GM12878 (cell line): Measurements from ENCODE around the gene EPHA4. TPM values are rescaled to one million over a fixed set of nuclear protein-coding genes. Genes with fewer than 3 reads are reported as not detected.

ENCODE experiments used
- ATAC-seq: fragments of 200-7000 bp; cut with Tn5 transposase; 3 replicates; pipeline ENCODE4 v1.9.1; 2020; ENCODE audit warnings: mild to moderate bottlenecking, moderate library complexity
- BruUV-seq: library from RNA; stranded (reverse); fragments of 400-500 nt; replicated peaks from 2 replicates; lab custom pipeline; 2021; lab: Mats Ljungman, UMichigan
- CTCF ChIA-PET: fragments of 300-600 bp; sonication (Branson Sonifier 250); formaldehyde crosslinking; extraction: SDS; loops from one replicate; lab custom pipeline; 2021; ENCODE audit warnings: inconsistent platforms; lab: Yijun Ruan, JAX
- POLR2A ChIA-PET: fragments of 350-600 bp; formaldehyde crosslinking; extraction: SDS; loops from one replicate; lab custom pipeline; 2021; ENCODE audit warnings: inconsistent platforms; lab: Charles Lee
- RAD21 ChIA-PET: fragments of 300-600 bp; sonication (Branson Sonifier 250); formaldehyde crosslinking; loops from one replicate; lab custom pipeline; 2023; ENCODE audit warnings: antibody characterized with exemption; ENCODE audit not compliant: unreplicated experiment; lab: Charles Lee
- SMC1A ChIA-PET: fragments of 300-600 bp; sonication (Branson Sonifier 250); formaldehyde crosslinking; loops from one replicate; lab custom pipeline; 2023; ENCODE audit not compliant: unreplicated experiment, uncharacterized antibody; lab: Charles Lee
- DNase-seq: peaks from one replicate; pipeline ENCODE4 v3.0.0-alpha.2; 2011; ENCODE audit warnings: low read depth, low spot score
- FAIRE-seq: peaks from 3 replicates; lab custom pipeline; 2011; peaks lifted over from hg19 to GRCh38; lab: Jason Lieb, UNC
- H2AFZ ChIP-seq: 2 replicates; pipeline ENCODE4 v1.6.0; 2011; ENCODE audit warnings: low read depth, low read length, control low read depth; ENCODE audit not compliant: control insufficient read depth
- H3K27ac ChIP-seq: 2 replicates; pipeline ENCODE4 v1.5.1; 2011; ENCODE audit warnings: control low read depth; ENCODE audit not compliant: control insufficient read depth, insufficient read depth
- H3K27me3 ChIP-seq, 2 experiments: replicated peaks in 1 of 2; 2 replicates each; pipeline versions ENCODE4 v1.6.0 to v1.6.1; 2011; ENCODE audit warnings: low read length in 1 of 2; ENCODE audit not compliant: control insufficient read depth in 2 of 2, insufficient read depth in 2 of 2
- H3K36me3 ChIP-seq, 2 experiments: 2 replicates each; pipeline ENCODE4 v1.5.1; 2011; ENCODE audit warnings: low read length in 1 of 2; ENCODE audit not compliant: control insufficient read depth in 2 of 2, insufficient read depth in 2 of 2
- H3K4me1 ChIP-seq: 2 replicates; pipeline ENCODE4 v1.6.1; 2011; ENCODE audit warnings: mild to moderate bottlenecking, low read length, moderate library complexity, mixed read lengths; ENCODE audit not compliant: control insufficient read depth, insufficient read depth
- H3K4me2 ChIP-seq: 2 replicates; pipeline ENCODE4 v1.6.0; 2011; ENCODE audit warnings: control low read depth; ENCODE audit not compliant: control insufficient read depth, insufficient read depth
- H3K4me3 ChIP-seq: fragments of 200-600 bp; sonication (generic); 2 replicates; pipeline ENCODE4 v1.5.1; 2016
- H3K79me2 ChIP-seq: 2 replicates; pipeline ENCODE4 v1.6.0; 2011; ENCODE audit warnings: low read length; ENCODE audit not compliant: control insufficient read depth, insufficient read depth
- H3K9ac ChIP-seq: 2 replicates; pipeline ENCODE4 v1.8.0; 2011; ENCODE audit warnings: low read length, control low read depth, mixed read lengths; ENCODE audit not compliant: control insufficient read depth, insufficient read depth
- H3K9me3 ChIP-seq: replicated peaks from 3 replicates; pipeline ENCODE4 v1.5.1; 2011; ENCODE audit warnings: mild to moderate bottlenecking, low read length; ENCODE audit not compliant: control insufficient read depth, insufficient read depth
- H4K20me1 ChIP-seq: 2 replicates; pipeline ENCODE4 v1.6.0; 2011; ENCODE audit not compliant: control insufficient read depth, insufficient read depth
- CREM ChIP-seq: IDR thresholded peaks from 2 replicates; pipeline ENCODE4 v1.6.1; 2014; ENCODE audit warnings: antibody characterized with exemption, low read depth
- DPF2 ChIP-seq: fragments of 450-650 bp; IDR thresholded peaks from 2 replicates; pipeline ENCODE4 v1.6.1; 2017; ENCODE audit warnings: mild to moderate bottlenecking
- HDAC6 ChIP-seq: fragments of 200-600 bp; sonication (generic); IDR thresholded peaks from one replicate; pipeline ENCODE4 v1.8.0; 2017; ENCODE audit warnings: antibody characterized with exemption; ENCODE audit not compliant: unreplicated experiment
- IKZF1 ChIP-seq: fragments of 450-650 bp; conservative IDR thresholded peaks from 2 replicates; pipeline ENCODE4 v1.6.1; 2017; ENCODE audit warnings: antibody characterized with exemption, mild to moderate bottlenecking
- KAT2A ChIP-seq: conservative IDR thresholded peaks from 2 replicates; pipeline ENCODE4 v1.6.1; 2011; ENCODE audit warnings: low read depth, low read length; ENCODE audit not compliant: control insufficient read depth
- MXI1 ChIP-seq: fragments of 150-350 bp; IDR thresholded peaks from 2 replicates; pipeline ENCODE4 v1.6.1; 2011; ENCODE audit warnings: low read depth, mild to moderate bottlenecking, inconsistent platforms, low read length, improper control_type of control experiment
- MYC ChIP-seq: IDR thresholded peaks from 2 replicates; pipeline ENCODE4 v1.6.1; 2011; ENCODE audit warnings: mild to moderate bottlenecking, low read length, moderate library complexity, inconsistent platforms; ENCODE audit not compliant: insufficient read depth, insufficient replicate concordance, insufficient read length, severe bottlenecking
- NR2C1 ChIP-seq: fragments of 450-650 bp; IDR thresholded peaks from 2 replicates; pipeline ENCODE4 v1.6.1; 2017; ENCODE audit warnings: antibody characterized with exemption, mild to moderate bottlenecking, moderate library complexity
- SIN3A ChIP-seq: IDR thresholded peaks from 2 replicates; pipeline ENCODE4 v1.6.1; 2012; ENCODE audit warnings: low read depth, low read length, improper control_type of control experiment
- ZNF274 ChIP-seq: IDR thresholded peaks from one replicate; pipeline ENCODE4 v1.8.0; 2011; ENCODE audit not compliant: insufficient read length, insufficient read depth
- WGBS: methylation state at CpG from one replicate; pipeline ENCODE4 v1.1.6; 2016; ENCODE audit warnings: low lambda C conversion rate; ENCODE audit not compliant: insufficient replicate concordance, insufficient coverage; ENCODE audit errors: missing lambda C conversion rate; 5-methylcytosine and 5-hydroxymethylcytosine counted together
- in situ Hi-C: fragments of 300-500 bp; cut with MboI; formaldehyde crosslinking; loops from 9 replicates; pipeline ENCODE4 v1.14.3; 2018; ENCODE audit warnings: mixed read lengths
- intact Hi-C: fragments of 100-400 bp; cut with micrococcal nuclease; formaldehyde crosslinking; loops from one replicate; pipeline ENCODE4 v1.14.2; 2022; ENCODE audit not compliant: unreplicated experiment
- polyA plus RNA-seq, 11 experiments: library from polyadenylated mRNA; depleted of rRNA in 4 of 11; unstranded in 6 of 11; stranded (reverse) in 5 of 11; fragments of >200 nt; fragmentation: Nextera tagmentation in 4 of 11; fragmentation: Illumina TruSeq in 1 of 11; extraction: Ambion mirVana in 4 of 11; extraction: Trizol in 1 of 11; gene quantifications; 1 replicate in 1 of 11; 2 replicates in 10 of 11; pipeline versions ENCODE4 v1.2.1 to v1.2.3, GENCODE V29; 2011 to 2016; ENCODE audit warnings: inconsistent platforms in 2 of 11, missing spikeins in 2 of 11, low read depth in 1 of 11
- total RNA-seq, 4 experiments: library from RNA; depleted of rRNA in 3 of 4; stranded (reverse); fragments of >200 nt in 3 of 4; fragmentation: Illumina TruSeq in 1 of 4; extraction: Trizol in 1 of 4; gene quantifications; 2 replicates each; pipeline versions ENCODE4 v1.2.1 to v1.2.3, GENCODE V29; 2013 to 2021
- TF ChIP-seq, protein P1 (sequence below): IDR thresholded peaks from 2 replicates; pipeline ENCODE4 v1.6.1; 2011; ENCODE audit warnings: borderline replicate concordance, low read depth, mild to moderate bottlenecking, moderate library complexity, mixed read lengths, low read length; ENCODE audit not compliant: insufficient read depth; ENCODE audit errors: extremely low read length
- TF ChIP-seq, protein P2 (sequence below): fragments of 450-650 bp; IDR thresholded peaks from 2 replicates; pipeline ENCODE4 v1.6.1; 2016; ENCODE audit warnings: mild to moderate bottlenecking
- TF ChIP-seq, protein P3 (sequence below): fragments of 450-650 bp; IDR thresholded peaks from 2 replicates; pipeline ENCODE4 v1.6.1; 2018; ENCODE audit warnings: mild to moderate bottlenecking, low read depth, moderate library complexity; ENCODE audit not compliant: partially characterized antibody
- TF ChIP-seq, protein P4 (sequence below): fragments of 450-650 bp; IDR thresholded peaks from 2 replicates; pipeline ENCODE4 v1.6.1; 2017; ENCODE audit warnings: mild to moderate bottlenecking, low read depth, inconsistent platforms; ENCODE audit not compliant: poor library complexity, severe bottlenecking

The EPHA4 gene
- total and polyA plus RNA-seq, 10 of the 15 experiments (the other 5 are each of a cell fraction or from before 2014, with no cell fraction given): 0.06 to 1.5 (median 0.33) TPM; not detected in 1

DNA sequence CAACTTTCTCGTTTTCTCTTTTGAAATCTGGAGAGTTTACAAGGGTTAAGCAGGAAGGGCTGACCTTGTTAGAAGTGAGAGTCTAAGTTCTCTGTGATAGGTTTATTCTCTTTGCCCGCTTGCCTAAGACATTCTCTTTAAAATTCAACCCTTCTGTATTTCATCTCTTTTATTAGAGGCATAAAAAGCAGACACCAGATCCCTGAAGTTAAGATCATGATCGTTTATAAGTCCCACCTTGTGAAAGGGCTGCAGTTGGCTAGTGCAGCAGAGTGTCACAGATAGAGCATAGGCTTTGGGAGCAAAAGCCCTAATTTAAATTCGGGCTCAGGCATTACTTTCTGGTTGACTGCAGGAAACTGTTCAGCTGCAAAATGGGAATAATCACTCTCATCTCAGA is 181.2 kb downstream of the EPHA4 start:
- Histone ChIP-seq H3K9ac (no peak overlapping the region), H3K27me3 (no peaks in the 10 kb centered on the region), H3K4me3 (no peak overlapping the region), H3K79me2 (no peaks in the 10 kb centered on the region), H3K9me3 (no peaks in the 10 kb centered on the region), H2AFZ (no peak overlapping the region), H3K27ac (no peak overlapping the region), H3K4me2 (no peak overlapping the region), H4K20me1 (no peaks in the 10 kb centered on the region), H3K36me3 (no peaks in the 10 kb centered on the region), H3K4me1 (no peaks in the 10 kb centered on the region)
- TF ChIP-seq, protein P1, sequence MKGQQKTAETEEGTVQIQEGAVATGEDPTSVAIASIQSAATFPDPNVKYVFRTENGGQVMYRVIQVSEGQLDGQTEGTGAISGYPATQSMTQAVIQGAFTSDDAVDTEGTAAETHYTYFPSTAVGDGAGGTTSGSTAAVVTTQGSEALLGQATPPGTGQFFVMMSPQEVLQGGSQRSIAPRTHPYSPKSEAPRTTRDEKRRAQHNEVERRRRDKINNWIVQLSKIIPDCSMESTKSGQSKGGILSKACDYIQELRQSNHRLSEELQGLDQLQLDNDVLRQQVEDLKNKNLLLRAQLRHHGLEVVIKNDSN: no peak
- TF ChIP-seq, protein P2, sequence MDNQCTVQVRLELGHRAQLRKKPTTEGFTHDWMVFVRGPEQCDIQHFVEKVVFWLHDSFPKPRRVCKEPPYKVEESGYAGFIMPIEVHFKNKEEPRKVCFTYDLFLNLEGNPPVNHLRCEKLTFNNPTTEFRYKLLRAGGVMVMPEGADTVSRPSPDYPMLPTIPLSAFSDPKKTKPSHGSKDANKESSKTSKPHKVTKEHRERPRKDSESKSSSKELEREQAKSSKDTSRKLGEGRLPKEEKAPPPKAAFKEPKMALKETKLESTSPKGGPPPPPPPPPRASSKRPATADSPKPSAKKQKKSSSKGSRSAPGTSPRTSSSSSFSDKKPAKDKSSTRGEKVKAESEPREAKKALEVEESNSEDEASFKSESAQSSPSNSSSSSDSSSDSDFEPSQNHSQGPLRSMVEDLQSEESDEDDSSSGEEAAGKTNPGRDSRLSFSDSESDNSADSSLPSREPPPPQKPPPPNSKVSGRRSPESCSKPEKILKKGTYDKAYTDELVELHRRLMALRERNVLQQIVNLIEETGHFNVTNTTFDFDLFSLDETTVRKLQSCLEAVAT: no peak
- no peak for TF ChIP-seq DPF2
- TF ChIP-seq HDAC6: no peak
- TF ChIP-seq CREM: no peak
- no peak for TF ChIP-seq NR2C1
- no peak for TF ChIP-seq SIN3A
- no peak for TF ChIP-seq ZNF274
- no peak for TF ChIP-seq MXI1
- TF ChIP-seq, protein P3, sequence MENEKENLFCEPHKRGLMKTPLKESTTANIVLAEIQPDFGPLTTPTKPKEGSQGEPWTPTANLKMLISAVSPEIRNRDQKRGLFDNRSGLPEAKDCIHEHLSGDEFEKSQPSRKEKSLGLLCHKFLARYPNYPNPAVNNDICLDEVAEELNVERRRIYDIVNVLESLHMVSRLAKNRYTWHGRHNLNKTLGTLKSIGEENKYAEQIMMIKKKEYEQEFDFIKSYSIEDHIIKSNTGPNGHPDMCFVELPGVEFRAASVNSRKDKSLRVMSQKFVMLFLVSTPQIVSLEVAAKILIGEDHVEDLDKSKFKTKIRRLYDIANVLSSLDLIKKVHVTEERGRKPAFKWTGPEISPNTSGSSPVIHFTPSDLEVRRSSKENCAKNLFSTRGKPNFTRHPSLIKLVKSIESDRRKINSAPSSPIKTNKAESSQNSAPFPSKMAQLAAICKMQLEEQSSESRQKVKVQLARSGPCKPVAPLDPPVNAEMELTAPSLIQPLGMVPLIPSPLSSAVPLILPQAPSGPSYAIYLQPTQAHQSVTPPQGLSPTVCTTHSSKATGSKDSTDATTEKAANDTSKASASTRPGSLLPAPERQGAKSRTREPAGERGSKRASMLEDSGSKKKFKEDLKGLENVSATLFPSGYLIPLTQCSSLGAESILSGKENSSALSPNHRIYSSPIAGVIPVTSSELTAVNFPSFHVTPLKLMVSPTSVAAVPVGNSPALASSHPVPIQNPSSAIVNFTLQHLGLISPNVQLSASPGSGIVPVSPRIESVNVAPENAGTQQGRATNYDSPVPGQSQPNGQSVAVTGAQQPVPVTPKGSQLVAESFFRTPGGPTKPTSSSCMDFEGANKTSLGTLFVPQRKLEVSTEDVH: no peak
- no peak for TF ChIP-seq KAT2A
- TF ChIP-seq, protein P4, sequence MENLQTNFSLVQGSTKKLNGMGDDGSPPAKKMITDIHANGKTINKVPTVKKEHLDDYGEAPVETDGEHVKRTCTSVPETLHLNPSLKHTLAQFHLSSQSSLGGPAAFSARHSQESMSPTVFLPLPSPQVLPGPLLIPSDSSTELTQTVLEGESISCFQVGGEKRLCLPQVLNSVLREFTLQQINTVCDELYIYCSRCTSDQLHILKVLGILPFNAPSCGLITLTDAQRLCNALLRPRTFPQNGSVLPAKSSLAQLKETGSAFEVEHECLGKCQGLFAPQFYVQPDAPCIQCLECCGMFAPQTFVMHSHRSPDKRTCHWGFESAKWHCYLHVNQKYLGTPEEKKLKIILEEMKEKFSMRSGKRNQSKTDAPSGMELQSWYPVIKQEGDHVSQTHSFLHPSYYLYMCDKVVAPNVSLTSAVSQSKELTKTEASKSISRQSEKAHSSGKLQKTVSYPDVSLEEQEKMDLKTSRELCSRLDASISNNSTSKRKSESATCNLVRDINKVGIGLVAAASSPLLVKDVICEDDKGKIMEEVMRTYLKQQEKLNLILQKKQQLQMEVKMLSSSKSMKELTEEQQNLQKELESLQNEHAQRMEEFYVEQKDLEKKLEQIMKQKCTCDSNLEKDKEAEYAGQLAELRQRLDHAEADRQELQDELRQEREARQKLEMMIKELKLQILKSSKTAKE: no peak
- TF ChIP-seq MYC: no peak
- no peak for TF ChIP-seq IKZF1
- no peak for FAIRE-seq
- BruUV-seq: no TSS peak
- ATAC-seq: no peak; the same call in 2 of the 3 replicates
- WGBS: 19% methylated on average over 4 of the region's 4 CpGs
- in situ Hi-C loops: no loop called here
- POLR2A ChIA-PET: no interaction called here
- RAD21 ChIA-PET: no interaction called here
- intact Hi-C loops: no loop called here
- CTCF ChIA-PET: no interaction called here
- SMC1A ChIA-PET: interaction anchor here (0.9 to 1.3 kb wide), 3 partner anchors 7 to 20 kb away, joined by 3 to 6 read pairs (median 3); no protein-coding TSS in a partner anchor
- no peak for DNase-seq
